ENCODE measurements around the gene CCL7. TPM values are rescaled to one million over a fixed set of nuclear protein-coding genes. Genes with fewer than 3 reads are reported as not detected.

CCL7 gene
- total and polyA plus RNA-seq, 2 of the 4 experiments (the other 2 are of a cell fraction) = 0.18 to 0.58 TPM

GRCh38 chr17:34300652-34301370 is 30.8 kb downstream of the CCL7 start:
- H2BK120ac ChIP-seq (ENCODE audit: low read depth, low read length) = peak overlapping the region; percentile 60
- no peaks in the 10 kb centered on the region for H4K20me1 ChIP-seq (ENCODE audit: insufficient read depth, low read length)
- CTCF ChIA-PET = interaction anchor here (0.6 to 2.4 kb wide), 4 partner anchors 10 to 100 kb away, joined by 3 to 9 read pairs (median 6); no protein-coding TSS in a partner anchor
- WGBS, 2 experiments (ENCODE audit: extremely low coverage in 2 of 2, insufficient read length in 1 of 2) = no CpG with 5 or more reads among the region's 3 CpGs
- peak overlapping the region in 1 of 2 experiments; percentile 77; a peak in 1 of 4 replicates for H4K8ac ChIP-seq (ENCODE audit: low read depth in 2 of 2, low read length in 2 of 2)
- TF ChIP-seq FOS (IDR thresholded peaks at IDR 0.05; ENCODE audit: low read depth, low read length) (peak; percentile 51; the same call in 1 of the 2 replicates), CEBPB (IDR thresholded peaks at IDR 0.05; ENCODE audit: low read depth, low read length) (peak; percentile 17; the same call in 1 of the 2 replicates), MXI1 (IDR thresholded peaks at IDR 0.05; ENCODE audit: borderline replicate concordance, low read depth, low read length) (no peak), RCOR1 (IDR thresholded peaks at IDR 0.05; ENCODE audit: insufficient replicate concordance, low read length) (no peak), MAZ (IDR thresholded peaks at IDR 0.05; ENCODE audit: borderline replicate concordance, low read depth, low read length) (peak; percentile 58; the same call in 1 of the 2 replicates)
- BruUV-seq (replicated peaks) = no TSS peak
- no peak overlapping the region for H2AFZ ChIP-seq (replicated peaks; ENCODE audit: low read length, poor library complexity)
- intact Hi-C loops (cut with micrococcal nuclease) = loop anchor here (1.0 kb wide), 1 partner anchor 46 kb away; the partner anchor contains the start of gene CCL2
- H3K4me1 ChIP-seq (ENCODE audit: control insufficient read depth, insufficient read depth, low read length) = peaks cover 21% of the 10 kb centered on the region
- peak overlapping the region; percentile 65 for H3K18ac ChIP-seq (ENCODE audit: low read depth, low read length)
- dilution Hi-C loops (cut with HindIII; ENCODE audit: low sequenced_read_pairs, unreplicated experiment) = no loop called here
- peak overlapping the region; percentile 76 for H4K91ac ChIP-seq (ENCODE audit: insufficient read depth, low read depth, low read length)
- peak overlapping the region; percentile 34; the same call in 1 of the 2 replicates for H3K27ac ChIP-seq (ENCODE audit: insufficient read depth, low read length)
- H3K14ac ChIP-seq (replicated peaks; ENCODE audit: low read depth, low read length) = 0 out of 2 replicates have a peak overlapping the region, but pooled peaks have one; percentile 10
- no peaks in the 10 kb centered on the region for H3K79me1 ChIP-seq (ENCODE audit: low read depth in 1 of 2, low read length in 2 of 2)
- peak; percentile 81 for DNase-seq
- no peak overlapping the region for H3K9ac ChIP-seq (ENCODE audit: low read depth, low read length)
- H2BK20ac ChIP-seq (ENCODE audit: low read depth, low read length) = peak overlapping the region; percentile 80
- 0 out of 2 replicates have a peak overlapping the region, but pooled peaks have one; percentile 20 for H2AK5ac ChIP-seq (ENCODE audit: low read depth, low read length)
- H2AK9ac ChIP-seq (replicated peaks; ENCODE audit: low read depth, low read length, poor library complexity) = no peak overlapping the region
- H2BK5ac ChIP-seq (ENCODE audit: low read depth, low read length, poor library complexity, severe bottlenecking) = peak overlapping the region; percentile 96
- H3K27me3 ChIP-seq (ENCODE audit: control insufficient read depth, insufficient read depth, low read length) = no peaks in the 10 kb centered on the region
- H3K23ac ChIP-seq (ENCODE audit: low read depth, low read length) = no peak overlapping the region; the same call in 1 of the 2 replicates
- H4K5ac ChIP-seq (ENCODE audit: low read depth, low read length) = peak overlapping the region; percentile 67; the same call in 1 of the 2 replicates
- H3K9me1 ChIP-seq (ENCODE audit: insufficient read depth, low read length) = peaks cover 14% of the 10 kb centered on the region
- ATAC-seq (ENCODE audit: low read depth) = peak; percentile 67
- H3K9me3 ChIP-seq (ENCODE audit: control insufficient read depth, insufficient read depth, low read length) = no peaks in the 10 kb centered on the region
- in situ Hi-C loops (cut with MboI; ENCODE audit: low sequenced_read_pairs) = no loop called here
- POLR2A ChIA-PET (ENCODE audit: unreplicated experiment) = no interaction called here
- no peaks in the 10 kb centered on the region for H3K36me3 ChIP-seq (ENCODE audit: control insufficient read depth, insufficient read depth, low read length)
- peak overlapping the region; percentile 64 for H3K4ac ChIP-seq (ENCODE audit: low read depth, low read length)
- H3K4me3 ChIP-seq (ENCODE audit: insufficient read depth, low read depth, low read length) = no peak overlapping the region
- H3K4me2 ChIP-seq (ENCODE audit: low read depth, low read length) = peak overlapping the region; percentile 49
- H3K56ac ChIP-seq (ENCODE audit: extremely low read depth, insufficient read depth, low read length) = no peak overlapping the region
- peak overlapping the region; percentile 12; the same call in 1 of the 3 replicates for H2BK15ac ChIP-seq (ENCODE audit: low read depth, low read length)
